ENCODE results near the gene LRRC4C.

Gene LRRC4C

DNA sequence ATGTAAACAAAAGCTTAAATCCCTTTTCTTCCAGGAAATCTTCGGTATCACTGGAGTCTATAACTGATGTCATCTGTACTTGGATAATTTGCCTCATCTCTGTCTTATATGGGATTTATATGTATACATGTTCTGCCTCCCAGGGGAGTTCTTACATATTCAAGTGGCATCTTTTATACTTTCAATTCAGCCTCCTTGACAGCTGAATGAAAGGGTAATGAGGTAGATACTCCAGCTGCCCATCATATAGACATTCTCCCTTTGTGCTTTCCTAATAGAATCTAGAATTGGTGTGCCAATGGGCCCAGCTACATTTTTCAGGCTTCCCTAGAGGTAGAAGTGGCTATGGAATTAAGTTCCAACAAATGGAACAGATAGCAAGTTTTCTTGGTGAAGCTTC is 223.8 kb downstream of the LRRC4C start:
- Histone ChIP-seq H3K9me2 (ENCODE audit: low read depth, low read length) (no peaks in the 10 kb centered on the region), H3K27ac (ENCODE audit: low read depth, low read length, poor library complexity, severe bottlenecking) (no peak overlapping the region), H3K9me3 (ENCODE audit: low read length) (no peaks in the 10 kb centered on the region), H3K79me2 (ENCODE audit: insufficient read depth, low read length) (no peaks in the 10 kb centered on the region), H3F3A (ENCODE audit: insufficient read depth, low read length) (no peaks in the 10 kb centered on the region), H4K20me1 (ENCODE audit: insufficient read depth, low read length) (no peaks in the 10 kb centered on the region), H3K4me2 (ENCODE audit: low read length) (no peak overlapping the region), H3K4me1 (ENCODE audit: insufficient read depth, low read length, severe bottlenecking) (no peaks in the 10 kb centered on the region), H3K4me3 (ENCODE audit: low read depth, low read length, poor library complexity, severe bottlenecking) (no peak overlapping the region), H2AFZ (ENCODE audit: low read length) (no peak overlapping the region), H3K36me3 (ENCODE audit: insufficient read depth, low read length) (no peaks in the 10 kb centered on the region), H3K9ac (ENCODE audit: low read length) (no peak overlapping the region), H3K27me3 (ENCODE audit: insufficient read depth, low read length) (no peaks in the 10 kb centered on the region)
- TF ChIP-seq EZH2 (IDR thresholded peaks at IDR 0.05; ENCODE audit: borderline replicate concordance, low read length): no peak
- TF ChIP-seq, protein P1, sequence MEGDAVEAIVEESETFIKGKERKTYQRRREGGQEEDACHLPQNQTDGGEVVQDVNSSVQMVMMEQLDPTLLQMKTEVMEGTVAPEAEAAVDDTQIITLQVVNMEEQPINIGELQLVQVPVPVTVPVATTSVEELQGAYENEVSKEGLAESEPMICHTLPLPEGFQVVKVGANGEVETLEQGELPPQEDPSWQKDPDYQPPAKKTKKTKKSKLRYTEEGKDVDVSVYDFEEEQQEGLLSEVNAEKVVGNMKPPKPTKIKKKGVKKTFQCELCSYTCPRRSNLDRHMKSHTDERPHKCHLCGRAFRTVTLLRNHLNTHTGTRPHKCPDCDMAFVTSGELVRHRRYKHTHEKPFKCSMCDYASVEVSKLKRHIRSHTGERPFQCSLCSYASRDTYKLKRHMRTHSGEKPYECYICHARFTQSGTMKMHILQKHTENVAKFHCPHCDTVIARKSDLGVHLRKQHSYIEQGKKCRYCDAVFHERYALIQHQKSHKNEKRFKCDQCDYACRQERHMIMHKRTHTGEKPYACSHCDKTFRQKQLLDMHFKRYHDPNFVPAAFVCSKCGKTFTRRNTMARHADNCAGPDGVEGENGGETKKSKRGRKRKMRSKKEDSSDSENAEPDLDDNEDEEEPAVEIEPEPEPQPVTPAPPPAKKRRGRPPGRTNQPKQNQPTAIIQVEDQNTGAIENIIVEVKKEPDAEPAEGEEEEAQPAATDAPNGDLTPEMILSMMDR (IDR thresholded peaks at IDR 0.05; ENCODE audit: low read length): no peak

DNA sequence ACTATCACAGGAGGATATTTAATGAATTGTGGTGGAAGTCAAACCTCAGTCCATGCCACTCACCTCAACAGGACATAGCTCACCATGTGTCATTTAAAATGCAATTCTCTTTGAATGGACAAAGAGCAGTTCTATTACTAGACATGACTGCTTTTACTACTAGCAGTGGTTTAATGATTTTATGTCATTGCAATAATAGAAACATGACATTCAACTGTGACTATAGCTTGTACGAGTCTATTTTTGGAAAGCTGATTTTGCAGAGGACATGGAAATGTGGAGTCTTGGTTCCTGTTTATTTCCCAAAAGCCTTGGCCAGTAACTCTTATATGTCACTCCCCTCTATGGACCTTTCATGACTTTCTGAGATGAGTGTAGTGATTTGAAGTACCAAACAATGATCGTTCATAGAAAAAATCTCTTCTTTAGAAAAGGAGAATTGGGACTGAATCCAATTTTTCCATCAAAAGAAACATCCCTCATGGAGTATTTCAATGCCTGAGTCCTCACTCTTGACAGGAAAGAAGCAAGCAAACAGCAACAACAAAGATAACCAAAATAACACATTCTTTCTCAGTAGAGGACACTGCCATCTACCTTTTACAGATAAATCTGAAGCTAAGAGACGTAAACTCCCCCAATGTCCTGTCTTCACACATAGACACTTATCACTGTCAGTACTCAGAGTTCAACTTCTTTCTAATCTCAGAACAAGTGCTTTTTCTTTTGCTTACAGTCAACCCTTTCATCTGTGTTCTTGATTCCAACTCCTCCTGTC is 233.4 kb downstream of the LRRC4C start:
- Histone ChIP-seq H3K9me2 (ENCODE audit: low read depth, low read length) (no peaks in the 10 kb centered on the region), H3K27ac (ENCODE audit: low read depth, low read length, poor library complexity, severe bottlenecking) (no peak overlapping the region), H3K27me3 (ENCODE audit: insufficient read depth, low read length) (no peaks in the 10 kb centered on the region), H3F3A (ENCODE audit: insufficient read depth, low read length) (no peaks in the 10 kb centered on the region), H2AFZ (ENCODE audit: low read length) (no peak overlapping the region), H3K4me1 (ENCODE audit: insufficient read depth, low read length, severe bottlenecking) (no peaks in the 10 kb centered on the region), H4K20me1 (ENCODE audit: insufficient read depth, low read length) (no peaks in the 10 kb centered on the region), H3K9ac (ENCODE audit: low read length) (no peak overlapping the region), H3K79me2 (ENCODE audit: insufficient read depth, low read length) (no peaks in the 10 kb centered on the region), H3K36me3 (ENCODE audit: insufficient read depth, low read length) (no peaks in the 10 kb centered on the region), H3K4me3 (ENCODE audit: low read depth, low read length, poor library complexity, severe bottlenecking) (no peak overlapping the region), H3K4me2 (ENCODE audit: low read length) (no peak overlapping the region), H3K9me3 (ENCODE audit: low read length) (no peaks in the 10 kb centered on the region)
- no peak for TF ChIP-seq EZH2 (IDR thresholded peaks at IDR 0.05; ENCODE audit: borderline replicate concordance, low read length)
- TF ChIP-seq, protein P1 (IDR thresholded peaks at IDR 0.05; ENCODE audit: low read length): no peak

- H2AFZ ChIP-seq (ENCODE audit: low read length): no peak overlapping the region
- no peaks in the 10 kb centered on the region for H3K79me2 ChIP-seq (ENCODE audit: insufficient read depth, low read length)
- no peak overlapping the region for H3K4me2 ChIP-seq (ENCODE audit: low read length)
- H4K20me1 ChIP-seq (ENCODE audit: insufficient read depth, low read length): no peaks in the 10 kb centered on the region
- no peaks in the 10 kb centered on the region for H3K9me2 ChIP-seq (ENCODE audit: low read depth, low read length)
- H3K4me3 ChIP-seq (ENCODE audit: low read depth, low read length, poor library complexity, severe bottlenecking): no peak overlapping the region
- H3F3A ChIP-seq (ENCODE audit: insufficient read depth, low read length): no peaks in the 10 kb centered on the region
- H3K36me3 ChIP-seq (ENCODE audit: insufficient read depth, low read length): no peaks in the 10 kb centered on the region
- TF ChIP-seq, protein P1 (IDR thresholded peaks at IDR 0.05; ENCODE audit: low read length): no peak
- no peak for TF ChIP-seq EZH2 (IDR thresholded peaks at IDR 0.05; ENCODE audit: borderline replicate concordance, low read length)
- no peak overlapping the region for H3K9ac ChIP-seq (ENCODE audit: low read length)
- no peaks in the 10 kb centered on the region for H3K4me1 ChIP-seq (ENCODE audit: insufficient read depth, low read length, severe bottlenecking)
- H3K27me3 ChIP-seq (ENCODE audit: insufficient read depth, low read length): no peaks in the 10 kb centered on the region
- no peak overlapping the region for H3K27ac ChIP-seq (ENCODE audit: low read depth, low read length, poor library complexity, severe bottlenecking)
- H3K9me3 ChIP-seq (ENCODE audit: low read length): no peaks in the 10 kb centered on the region
Observed at GRCh38 chr11:41222236-41222635, 237.2 kb downstream of the LRRC4C start.

All from OCI-LY1 (cell line).